Nephron progenitor cell (in vitro differentiated cells): ENCODE data around the gene GBX2.

Source experiments
- DNase-seq: peaks from one replicate; pipeline ENCODE4 v3.0.0; 2021
- H3K27ac Mint-ChIP-seq: 2 replicates; pipeline ENCODE4 v1.8.0; 2021; ENCODE audit warnings: mild to moderate bottlenecking, moderate library complexity, mixed read lengths
- H3K27me3 Mint-ChIP-seq: 2 replicates; pipeline ENCODE4 v1.8.0; 2021; ENCODE audit warnings: mild to moderate bottlenecking, low read depth, mixed read lengths; ENCODE audit not compliant: poor library complexity
- H3K36me3 Mint-ChIP-seq: 2 replicates; pipeline ENCODE4 v1.8.0; 2021; ENCODE audit warnings: low read depth, mixed read lengths
- H3K4me1 Mint-ChIP-seq: 2 replicates; pipeline ENCODE4 v1.8.0; 2021; ENCODE audit warnings: mixed read lengths
- H3K4me3 Mint-ChIP-seq: 2 replicates; pipeline ENCODE4 v1.8.0; 2021; ENCODE audit warnings: mild to moderate bottlenecking, moderate library complexity, mixed read lengths
- H3K9me3 Mint-ChIP-seq: 2 replicates; pipeline ENCODE4 v1.8.0; 2021; ENCODE audit warnings: mild to moderate bottlenecking, moderate library complexity, mixed read lengths
- TF ChIP-seq, protein P1 (sequence below): fragments of 200-600 bp; sonication (generic); IDR thresholded peaks from 2 replicates; pipeline ENCODE4 v1.5.0; 2021; ENCODE audit warnings: antibody characterized with exemption

The GBX2 gene

DNA sequence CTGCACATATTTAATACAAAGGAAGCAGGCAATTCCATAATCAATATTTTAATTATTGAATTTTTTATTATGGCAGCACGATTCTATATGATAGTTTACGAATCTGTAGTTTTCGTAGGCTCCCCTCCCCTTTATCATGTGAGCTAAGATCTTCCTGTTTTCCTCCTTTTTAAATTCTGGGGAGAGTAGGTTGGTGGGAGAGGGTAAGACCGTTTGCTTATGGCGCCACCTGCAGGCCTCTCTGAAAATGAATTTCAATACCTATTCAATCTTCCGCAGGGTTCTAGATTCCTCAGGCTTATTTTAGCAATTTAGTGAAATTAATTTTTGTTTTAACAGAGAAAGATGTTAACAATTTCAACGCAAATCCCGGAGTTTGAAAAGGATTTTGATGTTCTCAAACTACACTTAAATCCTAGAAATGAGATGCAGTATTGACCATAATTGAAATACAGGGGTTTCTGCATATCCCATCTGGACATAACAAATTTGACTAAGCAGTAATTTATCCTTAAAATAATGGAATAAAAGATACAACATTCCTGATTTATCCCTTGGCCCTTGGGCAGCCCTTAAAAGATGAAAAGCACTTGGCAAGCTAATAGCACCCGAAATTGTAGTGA lies 12.8 kb upstream of the GBX2 start:
- Mint-ChIP-seq H3K27ac (no peak overlapping the region), H3K9me3 (peaks cover 13% of the 10 kb centered on the region), H3K4me3 (peak overlapping the region; percentile 31), H3K27me3 (peaks cover 28% of the 10 kb centered on the region), H3K36me3 (peaks cover 26% of the 10 kb centered on the region), H3K4me1 (peaks cover 25% of the 10 kb centered on the region)
- DNase-seq: peak; percentile 83
- TF ChIP-seq, protein P1, sequence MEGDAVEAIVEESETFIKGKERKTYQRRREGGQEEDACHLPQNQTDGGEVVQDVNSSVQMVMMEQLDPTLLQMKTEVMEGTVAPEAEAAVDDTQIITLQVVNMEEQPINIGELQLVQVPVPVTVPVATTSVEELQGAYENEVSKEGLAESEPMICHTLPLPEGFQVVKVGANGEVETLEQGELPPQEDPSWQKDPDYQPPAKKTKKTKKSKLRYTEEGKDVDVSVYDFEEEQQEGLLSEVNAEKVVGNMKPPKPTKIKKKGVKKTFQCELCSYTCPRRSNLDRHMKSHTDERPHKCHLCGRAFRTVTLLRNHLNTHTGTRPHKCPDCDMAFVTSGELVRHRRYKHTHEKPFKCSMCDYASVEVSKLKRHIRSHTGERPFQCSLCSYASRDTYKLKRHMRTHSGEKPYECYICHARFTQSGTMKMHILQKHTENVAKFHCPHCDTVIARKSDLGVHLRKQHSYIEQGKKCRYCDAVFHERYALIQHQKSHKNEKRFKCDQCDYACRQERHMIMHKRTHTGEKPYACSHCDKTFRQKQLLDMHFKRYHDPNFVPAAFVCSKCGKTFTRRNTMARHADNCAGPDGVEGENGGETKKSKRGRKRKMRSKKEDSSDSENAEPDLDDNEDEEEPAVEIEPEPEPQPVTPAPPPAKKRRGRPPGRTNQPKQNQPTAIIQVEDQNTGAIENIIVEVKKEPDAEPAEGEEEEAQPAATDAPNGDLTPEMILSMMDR: peak; percentile 83

DNA sequence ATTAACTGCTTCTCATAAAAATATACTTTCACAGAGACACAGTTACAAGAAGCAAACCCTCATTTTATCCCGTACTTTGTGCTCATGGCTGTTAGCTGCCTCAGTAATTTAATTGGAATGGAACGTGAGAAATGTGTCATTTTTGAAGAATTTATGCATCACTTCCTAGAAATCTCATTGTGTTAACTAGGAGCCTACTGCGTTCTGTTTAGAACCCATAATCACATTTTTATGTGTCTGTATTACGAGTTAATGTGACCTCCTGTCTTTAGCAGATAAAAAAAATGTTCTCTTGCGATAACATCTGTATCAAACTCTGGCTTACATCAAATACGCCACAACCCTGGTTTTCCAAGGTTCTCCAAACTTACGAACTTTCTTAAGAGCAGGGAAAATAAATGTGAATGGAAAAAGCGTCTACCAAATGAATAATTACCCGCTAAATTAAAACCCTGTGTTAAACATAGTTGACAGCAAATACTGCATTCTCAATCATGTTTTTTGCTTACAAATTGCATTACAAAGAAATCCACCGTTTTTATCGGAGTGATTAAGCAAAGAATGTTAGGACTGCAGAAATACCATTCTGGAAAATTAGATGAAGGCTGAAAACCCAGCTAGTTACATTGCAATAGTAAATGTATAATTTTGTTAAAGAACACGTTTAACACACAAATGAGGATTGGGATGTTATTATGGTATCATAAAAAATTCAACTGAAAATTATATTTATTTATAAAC lies 12.1 kb upstream of the GBX2 start:
- no peak for DNase-seq

DNA sequence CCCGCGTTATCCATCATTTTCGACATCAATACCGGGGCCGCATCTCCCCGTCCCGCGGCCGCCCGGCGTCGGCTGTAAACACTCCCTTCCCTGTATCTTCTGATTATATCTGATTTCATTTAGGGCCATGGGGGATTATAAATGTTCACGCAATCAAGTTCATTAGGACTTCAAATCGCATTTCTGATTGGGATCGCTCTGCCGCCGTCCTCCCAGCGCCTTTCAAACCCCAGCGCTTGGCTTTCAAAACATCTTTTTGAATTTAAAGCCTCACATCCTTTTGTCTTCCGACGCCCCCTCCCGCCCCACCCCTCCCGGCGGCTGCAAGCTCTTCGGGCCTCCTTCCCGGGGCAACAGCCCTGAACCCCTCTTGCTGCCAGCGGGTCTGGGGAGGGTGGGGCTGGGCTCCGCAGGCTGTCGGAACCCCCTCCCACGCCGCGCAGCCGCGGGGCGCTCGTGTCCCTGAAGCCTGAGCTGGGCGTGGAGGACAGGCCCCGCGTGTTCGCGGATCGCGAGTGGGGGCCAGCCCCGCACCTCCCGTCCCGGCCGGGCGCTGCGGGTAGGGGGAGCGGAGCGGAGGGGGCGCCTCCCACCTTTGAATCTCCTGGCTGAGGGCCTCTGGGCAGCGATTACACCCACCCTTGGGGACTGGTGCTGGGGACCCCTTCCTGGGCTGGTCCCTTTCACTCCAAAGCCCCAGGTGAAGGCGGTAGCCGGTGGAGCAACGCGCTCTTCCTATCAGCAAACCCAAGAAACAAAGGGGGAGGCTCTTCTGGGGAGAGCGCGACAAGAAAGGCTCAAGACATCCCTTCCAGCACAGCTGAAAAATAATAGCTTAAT lies 11.3 kb upstream of the GBX2 start:
- Mint-ChIP-seq H3K4me3 (peak overlapping the region; percentile 87), H3K27ac (no peak overlapping the region), H3K9me3 (peaks cover 8% of the 10 kb centered on the region), H3K4me1 (peaks cover 40% of the 10 kb centered on the region), H3K36me3 (peaks cover 12% of the 10 kb centered on the region), H3K27me3 (peaks cover 31% of the 10 kb centered on the region)
- DNase-seq: no peak
- TF ChIP-seq, protein P1: no peak

More for the DNA sequence above, 12.1 kb upstream of the GBX2 start:
- TF ChIP-seq, protein P1: no peak
- peak overlapping the region; percentile 80 for H3K4me3 Mint-ChIP-seq
- H3K27me3 Mint-ChIP-seq: peaks cover 26% of the 10 kb centered on the region
- H3K36me3 Mint-ChIP-seq: peaks cover 20% of the 10 kb centered on the region
- no peak overlapping the region for H3K27ac Mint-ChIP-seq
- H3K4me1 Mint-ChIP-seq: peaks cover 32% of the 10 kb centered on the region
- H3K9me3 Mint-ChIP-seq: peaks cover 9% of the 10 kb centered on the region

DNA sequence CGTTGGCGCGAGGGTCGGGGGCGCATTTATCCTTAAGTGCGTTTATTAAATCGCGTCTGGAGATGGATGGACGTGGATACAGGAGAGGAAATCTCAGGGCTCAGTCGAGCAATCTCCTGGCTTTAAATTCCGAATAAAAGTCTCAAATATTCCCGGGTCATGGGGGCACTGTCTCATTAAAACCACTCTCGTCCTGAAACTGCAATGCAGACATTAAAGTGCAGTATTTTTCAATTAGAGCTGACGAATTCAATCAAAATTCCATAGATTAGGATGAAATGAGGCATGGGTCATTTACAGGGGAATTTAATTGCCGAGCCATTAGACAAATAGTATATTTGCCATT lies 10.7 kb upstream of the GBX2 start:
- TF ChIP-seq, protein P1: no peak
- Mint-ChIP-seq H3K27me3 (peaks cover 37% of the 10 kb centered on the region), H3K4me1 (peaks cover 46% of the 10 kb centered on the region), H3K4me3 (peak overlapping the region; percentile 87), H3K36me3 (peaks cover 6% of the 10 kb centered on the region), H3K9me3 (peaks cover 3% of the 10 kb centered on the region), H3K27ac (no peak overlapping the region)
- no peak for DNase-seq

DNA sequence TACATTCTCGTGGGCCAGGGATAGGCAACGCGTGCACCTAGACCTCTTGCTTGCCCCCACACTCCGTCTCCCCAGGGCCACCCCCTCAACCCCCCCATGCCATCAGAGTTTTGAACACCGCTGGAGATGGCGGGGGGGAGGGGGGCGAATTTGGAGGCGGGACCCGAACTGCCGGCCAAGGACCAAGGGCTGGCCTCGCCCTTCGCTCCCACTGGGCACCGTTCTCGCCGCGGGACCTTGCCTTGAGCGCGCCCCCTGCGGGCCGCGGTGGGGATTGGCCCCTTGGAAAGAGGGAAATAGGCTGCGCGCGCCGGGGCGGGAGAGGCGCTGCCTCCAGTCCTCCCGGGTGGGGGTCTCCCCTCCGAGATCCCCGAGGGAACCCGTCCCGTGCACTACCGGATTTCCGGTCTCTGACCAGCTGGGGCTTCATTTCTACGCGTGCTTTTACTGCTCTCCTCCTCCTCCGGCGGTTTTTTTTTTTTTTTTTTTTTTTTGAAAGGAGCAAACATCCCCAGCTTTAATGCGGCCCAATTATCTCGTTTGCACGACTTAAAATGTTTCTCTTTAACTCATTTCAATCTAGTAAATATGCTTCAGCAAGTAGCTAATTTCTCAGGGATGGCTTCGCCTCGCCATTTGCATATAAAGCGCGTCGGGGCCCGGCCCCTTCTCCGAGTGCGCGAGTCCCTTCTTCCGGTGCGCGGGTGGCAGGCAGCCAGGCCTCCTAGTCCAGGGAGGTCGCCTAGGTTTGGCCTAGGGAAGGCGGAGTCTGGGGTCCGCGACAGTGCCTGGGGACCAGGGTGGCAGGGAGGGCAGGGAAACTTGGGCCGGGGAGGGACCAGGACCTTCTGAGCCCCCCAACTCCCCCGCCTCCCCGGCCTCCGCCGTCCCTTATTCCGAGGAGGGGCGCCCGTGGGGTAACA lies 10.0 kb upstream of the GBX2 start:
- Mint-ChIP-seq H3K4me3 (peak overlapping the region; percentile 87), H3K36me3 (no peaks in the 10 kb centered on the region), H3K4me1 (peaks cover 49% of the 10 kb centered on the region), H3K27ac (no peak overlapping the region), H3K27me3 (peaks cover 43% of the 10 kb centered on the region), H3K9me3 (no peaks in the 10 kb centered on the region)
- peak; percentile 89 for DNase-seq
- TF ChIP-seq, protein P1: peak; percentile 82
